Measurements from ENCODE around the gene DDIT3.
"Not testable (repeated sequence)": the region's sequence is repeated elsewhere in the genome, so short reads cannot be mapped to it uniquely, and the experiment has no call there.

- not testable (repeated sequence) for TF ChIP-seq ARID4B (CRISPR knock-in tag; IDR thresholded peaks at IDR 0.05; ENCODE audit: borderline replicate concordance); USF1 (CRISPR knock-in tag; IDR thresholded peaks at IDR 0.05)
These were observed 12.5 kb downstream of the DDIT3 start for GRCh38 chr12:57507796-57508195.

Data from WTC11 (cell line).